ENCODE results near the gene IL5.
A peak's percentile ranks its signal among the peaks of the same experiment; 100 is the strongest.

The IL5 gene

DNA sequence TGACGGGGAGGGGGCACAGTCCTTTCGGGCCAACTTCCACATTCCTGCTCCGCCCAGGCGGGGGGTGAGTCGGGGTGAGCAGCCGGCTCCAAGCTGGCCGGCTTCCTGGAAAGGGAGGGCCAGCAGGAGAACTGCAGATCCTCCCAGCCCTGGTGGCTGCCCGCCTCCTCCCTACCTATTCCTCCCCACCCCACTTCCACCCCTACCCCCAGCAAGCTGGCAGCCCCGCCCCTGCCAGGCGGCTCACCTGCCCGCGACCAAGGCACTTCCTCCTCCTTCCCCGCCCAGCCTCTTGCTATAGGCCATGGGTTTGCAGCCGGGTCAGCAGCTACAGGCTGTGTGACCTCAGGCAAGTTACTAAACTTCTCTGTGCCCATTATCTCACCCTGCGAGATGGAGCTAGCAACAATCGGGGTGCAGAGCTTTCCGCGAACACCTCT is 47.1 kb downstream of the IL5 start:
- in situ Hi-C loops (cut with MboI; ENCODE audit: low sequenced_read_pairs, unreplicated experiment), result loop anchor here (5.0 kb wide), 1 partner anchor 104 kb away; no protein-coding TSS in a partner anchor
- peak; percentile 71 for DNase-seq (ENCODE audit: low spot score)
- TF ChIP-seq, protein P1, sequence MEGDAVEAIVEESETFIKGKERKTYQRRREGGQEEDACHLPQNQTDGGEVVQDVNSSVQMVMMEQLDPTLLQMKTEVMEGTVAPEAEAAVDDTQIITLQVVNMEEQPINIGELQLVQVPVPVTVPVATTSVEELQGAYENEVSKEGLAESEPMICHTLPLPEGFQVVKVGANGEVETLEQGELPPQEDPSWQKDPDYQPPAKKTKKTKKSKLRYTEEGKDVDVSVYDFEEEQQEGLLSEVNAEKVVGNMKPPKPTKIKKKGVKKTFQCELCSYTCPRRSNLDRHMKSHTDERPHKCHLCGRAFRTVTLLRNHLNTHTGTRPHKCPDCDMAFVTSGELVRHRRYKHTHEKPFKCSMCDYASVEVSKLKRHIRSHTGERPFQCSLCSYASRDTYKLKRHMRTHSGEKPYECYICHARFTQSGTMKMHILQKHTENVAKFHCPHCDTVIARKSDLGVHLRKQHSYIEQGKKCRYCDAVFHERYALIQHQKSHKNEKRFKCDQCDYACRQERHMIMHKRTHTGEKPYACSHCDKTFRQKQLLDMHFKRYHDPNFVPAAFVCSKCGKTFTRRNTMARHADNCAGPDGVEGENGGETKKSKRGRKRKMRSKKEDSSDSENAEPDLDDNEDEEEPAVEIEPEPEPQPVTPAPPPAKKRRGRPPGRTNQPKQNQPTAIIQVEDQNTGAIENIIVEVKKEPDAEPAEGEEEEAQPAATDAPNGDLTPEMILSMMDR (IDR thresholded peaks at IDR 0.05; ENCODE audit: borderline replicate concordance, control extremely low read depth, extremely low read depth, insufficient read depth, missing control alignments), result no peak

DNA sequence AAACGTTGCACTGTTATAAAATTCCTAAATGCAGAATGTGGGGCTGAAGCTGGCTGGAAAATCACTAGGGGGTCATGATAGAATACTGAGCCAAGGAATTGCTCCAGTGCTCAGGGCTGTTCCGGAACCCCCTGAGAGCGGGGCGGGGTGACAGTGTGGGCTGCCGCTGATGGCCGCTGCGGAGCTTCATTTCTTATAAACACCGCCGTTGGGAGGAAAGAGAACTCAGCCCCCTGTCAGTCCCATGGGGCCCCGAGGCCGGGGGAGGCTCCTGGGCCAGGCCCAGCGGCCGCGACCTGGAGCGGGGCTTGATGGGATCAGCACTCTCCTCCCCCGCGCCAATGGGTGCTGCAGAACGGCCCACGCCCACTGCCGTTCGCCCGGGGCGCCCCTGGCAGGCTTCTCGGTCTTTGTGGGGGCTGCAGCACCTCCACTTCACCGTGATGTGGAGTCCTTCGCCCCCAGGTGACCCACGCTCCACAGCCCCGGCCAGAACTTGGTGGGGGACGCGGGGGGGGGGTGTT is 47.6 kb downstream of the IL5 start:
- peak; percentile 88 for DNase-seq (ENCODE audit: low spot score)
- in situ Hi-C loops (cut with MboI; ENCODE audit: low sequenced_read_pairs, unreplicated experiment), result loop anchor here (5.0 kb wide), 1 partner anchor 103 kb away; no protein-coding TSS in a partner anchor
- TF ChIP-seq, protein P1 (IDR thresholded peaks at IDR 0.05; ENCODE audit: borderline replicate concordance, control extremely low read depth, extremely low read depth, insufficient read depth, missing control alignments), result no peak

DNA sequence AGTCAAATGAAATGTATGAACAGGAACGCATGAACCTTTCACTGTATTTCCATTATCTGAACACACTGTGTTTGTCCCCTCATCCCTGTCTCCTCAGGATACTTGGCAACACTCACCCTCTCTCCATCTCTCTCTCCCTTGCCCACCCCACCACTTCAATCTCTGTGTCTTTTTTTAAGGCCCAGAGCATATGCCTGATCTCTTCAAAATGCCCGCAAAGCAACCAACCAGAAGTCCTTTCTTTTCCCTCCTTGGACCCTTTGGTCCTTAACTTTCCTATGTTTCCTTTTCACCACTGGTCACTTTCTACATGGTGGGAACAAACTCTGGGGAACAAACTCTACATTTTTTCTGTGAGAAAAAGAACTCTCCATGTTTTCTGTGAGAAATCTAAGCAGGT is 49.5 kb downstream of the IL5 start:
- no peak for DNase-seq (ENCODE audit: low spot score)
- TF ChIP-seq, protein P1 (IDR thresholded peaks at IDR 0.05; ENCODE audit: borderline replicate concordance, control extremely low read depth, extremely low read depth, insufficient read depth, missing control alignments), result no peak
- in situ Hi-C loops (cut with MboI; ENCODE audit: low sequenced_read_pairs, unreplicated experiment), result no loop called here

DNA sequence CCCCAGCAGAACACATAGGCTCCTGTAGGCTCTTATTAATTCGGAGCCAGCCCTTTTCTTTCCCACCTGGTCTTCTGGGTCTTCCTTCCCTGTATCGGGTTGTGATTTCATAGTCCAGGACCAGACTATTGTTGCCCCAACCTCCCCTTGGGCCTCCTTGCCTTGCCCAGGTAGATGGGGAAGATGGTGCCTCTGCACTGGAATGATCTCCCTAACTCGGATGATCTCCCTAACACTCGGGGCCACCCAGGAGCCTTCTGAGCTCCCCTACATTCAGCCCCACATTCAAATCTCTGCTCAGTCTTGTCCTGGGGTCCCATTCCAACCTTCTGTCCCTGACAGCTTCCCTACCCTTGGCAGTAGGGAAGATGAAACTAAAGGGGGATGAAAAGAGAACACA is 50.1 kb downstream of the IL5 start:
- in situ Hi-C loops (cut with MboI; ENCODE audit: low sequenced_read_pairs, unreplicated experiment), result no loop called here
- no peak for DNase-seq (ENCODE audit: low spot score)
- TF ChIP-seq, protein P1 (IDR thresholded peaks at IDR 0.05; ENCODE audit: borderline replicate concordance, control extremely low read depth, extremely low read depth, insufficient read depth, missing control alignments), result no peak

DNA sequence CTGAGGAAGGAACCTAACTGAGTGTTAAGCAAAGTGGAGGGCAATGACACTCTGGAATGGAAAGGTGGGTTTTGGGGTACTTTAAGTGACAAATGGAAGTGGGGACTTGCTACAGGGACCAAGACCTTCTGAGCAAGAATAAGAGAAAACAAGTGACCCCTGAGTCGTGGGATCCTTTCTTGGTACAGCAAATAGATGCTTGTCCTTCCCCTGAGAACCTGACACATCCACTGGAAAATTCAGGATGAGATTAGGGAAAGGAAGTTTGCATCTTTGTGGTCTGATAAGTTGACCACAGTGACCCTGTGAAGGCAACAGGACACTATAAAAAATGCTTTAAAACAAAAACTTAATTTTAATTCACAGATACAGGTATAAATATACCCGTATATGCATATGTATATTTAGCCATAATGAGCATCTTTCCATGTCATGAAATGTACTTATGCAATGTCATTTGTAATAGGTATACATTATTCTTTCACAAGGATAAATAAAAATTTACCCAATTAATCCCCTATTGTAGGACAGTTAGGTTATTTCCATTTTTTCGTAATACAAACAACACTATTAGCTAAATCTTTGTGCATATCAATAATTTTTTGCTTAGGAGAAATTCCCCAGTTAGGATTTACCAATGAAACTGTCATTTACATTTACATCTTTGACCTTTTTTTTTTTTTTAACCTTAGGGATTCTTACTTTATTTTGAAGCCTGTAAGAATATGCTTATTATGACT is 50.8 kb downstream of the IL5 start:
- TF ChIP-seq, protein P1 (IDR thresholded peaks at IDR 0.05; ENCODE audit: borderline replicate concordance, control extremely low read depth, extremely low read depth, insufficient read depth, missing control alignments), result no peak
- no peak for DNase-seq (ENCODE audit: low spot score)
- in situ Hi-C loops (cut with MboI; ENCODE audit: low sequenced_read_pairs, unreplicated experiment), result no loop called here

Data from GM13976 (cell line).